ENCODE data around the gene LAIR2.

- no peak for TF ChIP-seq CTCF (IDR thresholded peaks at IDR 0.05; ENCODE audit: borderline replicate concordance, extremely low read depth, low read length, poor library complexity, severe bottlenecking)
- TF ChIP-seq EZH2 (IDR thresholded peaks at IDR 0.05; ENCODE audit: borderline replicate concordance, low read depth, low read length, severe bottlenecking), result no peak
These were observed 24.3 kb downstream of the LAIR2 start for GRCh38 chr19:54526972-54527371.
